ENCODE results near the gene DNM3.
"Not testable (repeated sequence)": the region's sequence is repeated elsewhere in the genome, so short reads cannot be mapped to it uniquely, and the experiment has no call there.

DNM3 gene

GRCh38 chr1:171841050-171841910, at the start of gene DNM3:
DNM3 (plus strand) TSS chr1:171841498; CDS start chr1:171841657, 159 bp downstream.
- DNase-seq = peak; percentile 53

GRCh38 chr1:171792656-171793369, 48.5 kb upstream of the DNM3 start:
- no peak for DNase-seq

DNA sequence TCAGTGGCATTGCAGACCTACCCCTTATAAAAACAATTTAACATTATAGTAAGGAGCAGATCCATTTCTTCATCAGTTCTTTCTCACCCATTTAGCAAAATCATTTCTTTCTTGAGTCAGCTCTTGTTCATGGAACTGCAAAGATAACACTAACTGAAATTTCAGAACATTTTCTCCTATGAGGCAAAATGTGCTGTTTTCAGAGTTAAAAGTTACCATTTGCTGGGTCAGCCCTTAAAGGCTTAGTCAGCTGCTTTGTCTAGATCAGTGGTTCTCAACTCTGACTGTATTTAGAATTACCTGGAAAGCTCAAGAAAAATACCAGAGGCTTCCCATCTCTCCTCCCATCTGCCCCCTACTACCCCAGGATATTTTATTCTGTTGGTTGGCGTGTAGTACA, 47.7 kb upstream of the DNM3 start:
- no peak for DNase-seq

DNA sequence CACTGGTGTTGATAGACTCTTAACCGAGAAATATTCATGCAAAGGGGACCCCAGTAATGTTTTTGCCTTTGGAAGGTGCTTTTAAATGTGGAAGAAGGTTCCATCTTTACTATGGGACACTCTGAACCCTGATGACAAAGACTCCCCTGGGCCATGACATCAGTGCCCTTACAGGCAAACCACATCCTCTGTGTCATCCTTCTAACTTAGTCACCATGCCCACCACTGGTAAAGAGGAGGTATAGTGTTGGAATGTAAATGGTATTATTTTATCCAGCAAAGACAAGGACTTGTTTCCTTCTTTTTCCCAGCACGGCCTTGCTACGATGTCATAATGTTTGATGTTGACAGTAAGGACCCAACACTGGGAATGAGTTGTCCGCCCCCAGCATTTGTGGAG, 47.2 kb upstream of the DNM3 start:
- DNase-seq = no peak

GRCh38 chr1:171796592-171796991, 44.7 kb upstream of the DNM3 start:
- DNase-seq = no peak

DNA sequence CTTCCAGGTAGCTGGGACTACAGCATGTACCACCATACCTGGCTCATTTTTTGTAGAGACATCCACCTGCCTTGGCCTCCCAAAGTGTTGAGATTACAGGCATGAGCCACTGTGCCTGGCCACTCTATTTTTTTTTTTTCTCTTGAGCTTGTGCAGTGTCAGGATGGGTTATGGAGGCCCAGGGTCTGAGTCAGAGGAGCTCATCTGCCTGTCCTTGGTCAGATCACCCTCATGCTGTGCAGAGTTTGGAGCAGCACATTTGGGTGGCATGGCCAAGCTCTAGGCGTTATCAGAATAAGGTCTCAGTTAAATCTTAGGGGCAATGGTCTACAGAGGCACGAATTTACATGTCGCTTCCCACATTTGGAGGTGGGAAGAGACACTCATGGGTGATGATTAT, 43.0 kb upstream of the DNM3 start:
- no peak for DNase-seq

DNA sequence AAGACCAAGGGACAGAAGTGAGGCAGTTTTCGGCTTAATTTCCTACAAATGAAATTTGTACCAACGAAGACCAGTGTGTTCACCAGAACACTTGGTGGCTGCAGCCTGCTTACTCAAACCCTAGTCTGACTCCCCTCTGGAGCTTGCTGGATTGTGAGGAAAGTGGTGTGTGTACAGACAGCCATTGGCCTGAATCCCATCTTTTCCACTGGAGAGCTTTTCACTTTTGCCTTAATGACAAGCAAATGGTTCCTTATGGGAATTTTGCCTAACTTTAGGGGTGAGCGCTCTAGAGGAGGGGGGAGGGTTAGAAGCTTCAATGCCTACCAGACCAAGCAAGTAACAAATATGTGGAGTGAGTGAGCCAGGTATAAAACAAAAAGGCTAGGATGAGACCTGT, 42.5 kb upstream of the DNM3 start:
- no peak for DNase-seq

DNA sequence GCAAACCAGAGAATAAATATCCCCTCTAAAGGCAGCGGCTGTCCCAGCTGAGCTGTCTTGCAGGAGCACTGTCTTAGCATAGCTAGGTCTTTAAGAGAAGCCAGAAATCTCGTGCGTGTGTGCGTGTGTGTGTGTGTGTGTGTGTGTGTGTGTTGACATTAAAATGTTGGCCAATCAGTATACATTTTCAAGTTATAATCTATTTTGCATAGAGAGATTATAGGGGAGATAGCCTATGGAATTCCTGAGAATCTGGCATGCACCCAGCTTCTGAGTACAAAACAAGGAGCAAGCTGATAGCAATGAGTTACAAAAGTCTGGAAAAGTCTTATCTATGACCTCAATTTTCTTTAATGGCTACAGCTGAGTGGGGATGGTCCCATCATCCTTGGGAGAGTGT, 42.1 kb upstream of the DNM3 start:
- no peak for DNase-seq

DNA sequence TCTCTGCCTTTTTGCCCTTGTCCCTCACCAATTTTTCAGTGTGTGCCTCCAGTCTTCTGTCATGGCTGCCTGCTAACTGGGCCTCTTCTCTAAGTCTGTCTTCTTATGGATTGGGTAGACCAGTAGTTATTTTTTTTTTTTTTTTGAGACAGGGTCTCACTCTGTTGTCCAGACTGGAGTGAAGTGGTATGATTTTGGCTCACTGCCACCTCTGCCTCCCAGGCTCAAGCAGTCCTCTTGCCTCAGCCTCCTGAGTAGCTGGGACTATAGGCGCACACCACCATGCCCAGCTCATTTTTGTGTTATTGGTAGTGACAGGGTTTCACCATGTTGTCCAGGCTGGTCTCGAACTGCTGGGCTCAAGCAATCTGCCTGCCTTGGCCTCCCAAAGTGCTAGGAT, 41.6 kb upstream of the DNM3 start:
- not testable (repeated sequence) for DNase-seq

DNA sequence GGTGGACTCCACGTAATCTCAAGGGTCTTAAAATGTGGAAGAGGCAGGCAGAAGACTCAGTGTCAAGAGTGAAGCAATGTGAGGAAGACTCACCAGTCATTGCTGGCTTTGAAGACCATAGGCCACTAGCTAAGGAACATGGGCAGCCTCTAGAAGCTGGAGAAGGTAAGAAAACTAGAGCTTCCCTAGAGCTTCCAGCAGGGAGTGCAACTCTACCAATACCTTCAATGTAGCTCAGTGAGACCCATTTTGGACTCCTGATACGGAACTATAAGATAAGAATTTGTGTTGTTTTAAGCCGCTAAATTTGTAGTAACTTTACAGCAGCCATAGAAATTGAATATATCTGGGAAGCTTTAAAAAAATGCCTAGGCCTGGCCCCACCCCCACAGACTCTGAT, 41.0 kb upstream of the DNM3 start:
- no peak for DNase-seq

- DNase-seq = no peak
Observed at GRCh38 chr1:171800851-171801250, 40.4 kb upstream of the DNM3 start.

DNA sequence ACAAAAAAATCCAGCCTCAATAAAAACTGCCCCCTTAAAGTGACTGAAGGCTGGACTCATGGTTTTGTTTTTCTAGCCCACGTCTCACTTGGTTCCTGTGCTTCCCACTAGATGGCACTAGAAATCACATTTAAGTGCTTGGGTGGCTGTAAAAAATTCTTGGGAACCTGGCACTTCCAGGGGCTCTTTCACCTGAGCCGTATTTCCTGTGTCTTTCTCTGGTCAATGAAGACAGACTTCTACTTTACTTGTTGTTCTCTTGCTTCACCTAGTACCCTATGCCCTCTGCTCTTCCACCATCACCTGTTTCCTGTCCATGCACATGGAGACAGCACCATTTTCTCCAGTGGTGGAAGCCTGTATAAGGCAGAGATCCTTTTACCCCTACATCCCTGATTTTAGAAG, 39.8 kb upstream of the DNM3 start:
- peak; percentile 5 for DNase-seq

DNA sequence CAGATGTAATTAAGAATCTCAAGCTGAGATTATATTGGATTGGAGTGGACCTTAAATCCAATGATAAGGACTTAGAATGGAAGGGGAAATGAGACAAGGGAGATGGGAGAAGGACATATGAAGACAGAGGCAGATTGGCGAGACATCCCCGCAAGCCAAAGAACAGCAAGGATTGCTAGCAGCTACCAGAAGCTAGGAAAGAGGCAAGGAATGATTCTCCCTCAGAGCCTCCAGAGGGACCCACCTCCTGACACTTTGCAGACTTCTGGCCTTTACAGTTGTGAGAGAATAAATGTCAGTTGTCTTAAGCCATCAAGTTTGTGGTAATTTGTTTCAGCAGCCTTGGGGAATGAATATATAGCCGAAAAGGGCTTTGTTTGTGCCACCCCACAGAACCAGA, 39.1 kb upstream of the DNM3 start:
- no peak for DNase-seq

DNA sequence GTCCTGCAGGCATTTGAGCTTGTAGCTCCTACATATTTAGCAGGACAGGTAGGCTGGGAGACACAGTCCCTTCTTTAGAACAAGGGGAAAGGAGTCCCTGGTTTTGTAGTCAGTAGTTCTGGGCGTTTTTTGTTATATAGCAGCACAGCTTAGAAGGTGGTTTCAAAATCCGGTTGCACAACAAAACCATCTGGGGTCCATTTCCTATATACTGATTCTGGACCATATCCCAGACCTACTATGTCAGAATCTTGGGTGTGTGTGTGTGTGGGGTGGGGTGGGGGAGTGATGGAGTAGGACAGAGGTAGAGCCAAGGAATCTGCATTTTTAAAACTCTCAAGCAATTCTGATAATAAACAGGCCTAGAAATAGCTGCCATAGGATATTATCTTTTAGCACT, 38.3 kb upstream of the DNM3 start:
- DNase-seq = no peak

DNA sequence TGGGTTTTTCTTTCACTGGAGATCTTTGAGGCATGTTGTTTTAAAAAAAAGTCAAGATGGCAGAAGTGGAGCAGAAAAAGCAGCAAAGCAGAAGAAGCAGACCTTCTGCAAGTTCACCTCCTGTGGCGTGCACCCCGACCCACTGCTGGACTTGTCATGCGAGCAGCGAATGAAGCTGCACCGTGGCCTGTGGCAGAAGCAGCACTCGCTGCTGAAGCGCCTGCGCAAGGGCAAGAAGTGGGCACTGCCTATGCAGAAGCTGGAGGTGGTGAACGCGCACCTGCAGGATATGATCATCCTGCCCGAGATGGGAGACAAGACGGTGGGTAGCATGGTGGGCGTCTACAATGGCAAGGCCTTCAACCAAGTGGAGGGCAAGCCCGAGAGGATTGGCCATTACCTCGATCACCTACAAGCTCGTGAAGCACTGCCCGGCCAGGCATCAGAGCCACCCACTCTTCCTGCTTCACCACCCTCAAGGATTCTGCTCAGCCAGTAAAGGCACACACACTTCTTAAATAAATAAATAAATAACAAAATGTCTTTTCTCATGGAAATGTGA, 37.8 kb upstream of the DNM3 start:
- DNase-seq = no peak

GRCh38 chr1:171805395-171806115, 35.7 kb upstream of the DNM3 start:
- DNase-seq = no peak

GRCh38 chr1:171807556-171807955, 33.7 kb upstream of the DNM3 start:
- DNase-seq = no peak

- no peak for DNase-seq
Observed at GRCh38 chr1:171809834-171810233, 31.5 kb upstream of the DNM3 start.

GRCh38 chr1:171811672-171812071, 29.6 kb upstream of the DNM3 start:
- DNase-seq = no peak

GRCh38 chr1:171814692-171815091, 26.6 kb upstream of the DNM3 start:
- DNase-seq = no peak

DNA sequence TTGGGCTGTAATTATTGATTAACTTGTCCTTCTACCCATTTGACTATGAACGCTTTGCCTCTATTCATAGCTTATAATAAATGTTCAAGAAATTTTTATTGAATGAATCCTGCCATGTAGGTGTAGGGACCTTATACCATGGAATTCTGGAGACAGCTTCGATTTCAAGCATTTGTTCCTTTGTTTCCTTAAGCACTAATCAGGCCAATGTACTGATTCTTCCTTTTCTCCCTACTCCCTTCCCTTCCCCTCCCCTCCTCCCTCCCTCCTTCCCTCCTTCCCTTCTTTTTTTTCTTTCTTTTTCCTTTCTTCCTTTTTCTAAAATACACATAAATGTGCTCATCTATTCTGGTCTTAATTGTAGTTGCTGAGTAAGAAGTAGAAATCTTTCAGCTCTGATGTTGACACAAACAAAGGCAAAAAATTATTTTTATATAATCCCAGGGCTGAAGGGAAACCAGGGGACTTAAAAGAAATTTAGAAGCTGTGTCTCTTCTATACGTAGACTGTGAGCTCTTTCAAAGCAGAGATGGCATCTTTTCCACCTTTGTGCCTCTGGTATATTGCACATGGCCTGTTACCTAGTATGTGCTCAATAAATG, 24.9 kb upstream of the DNM3 start:
- DNase-seq = no peak

DNA sequence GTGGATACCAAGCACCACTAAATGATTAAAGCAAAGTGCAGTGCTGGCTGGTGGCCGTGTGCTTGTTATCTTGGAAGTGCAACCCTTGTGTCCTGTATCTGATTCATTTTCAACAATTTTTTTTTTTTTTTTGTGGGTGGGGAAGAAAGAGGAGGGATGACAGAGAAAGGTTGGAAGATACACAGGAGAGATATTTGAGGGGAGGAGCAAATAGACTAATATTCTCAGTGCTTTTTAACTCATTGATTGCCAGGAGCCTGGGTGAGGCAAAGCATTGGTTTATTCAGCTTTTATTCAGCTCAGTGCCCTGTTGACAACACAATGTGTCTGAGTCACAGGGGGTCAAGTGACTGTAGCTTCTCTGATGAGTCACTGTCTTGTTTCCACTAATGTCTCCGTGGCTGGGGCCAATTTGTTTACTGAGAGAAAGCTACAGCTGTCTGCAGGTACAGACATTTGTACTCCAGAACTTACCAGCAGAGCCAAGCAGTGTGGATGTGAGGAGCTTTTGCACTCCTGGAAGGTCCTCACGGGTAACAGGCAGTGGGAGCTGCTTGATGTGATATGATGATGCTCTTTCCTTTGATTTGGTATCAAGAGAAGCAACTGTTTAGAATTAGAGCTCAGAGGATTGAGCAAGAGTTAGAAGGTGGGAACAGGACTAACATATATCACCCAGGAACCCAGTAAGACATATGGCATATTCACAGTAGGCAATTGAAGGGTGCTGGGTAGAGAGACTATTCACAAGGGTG, 23.6 kb upstream of the DNM3 start:
- DNase-seq = peak; percentile 14

All from NCI-H510A (cell line).